ENCODE data around the gene R3HDML. TPM values are rescaled to one million over a fixed set of nuclear protein-coding genes. Genes with fewer than 3 reads are reported as not detected.

R3HDML gene
- total RNA-seq (2013): not detected
- polyA plus RNA-seq (not detected), polyA minus RNA-seq (not detected in 2 replicates), total RNA-seq (0 to 0.05 (median 0) reads per million in 11 experiments)

GRCh38 chr20:44336725-44337380 is at the start of gene R3HDML:
TSS of gene R3HDML (plus strand) at chr20:44337043. CDS start at chr20:44337158, 115 bp downstream.
- no peaks in the 10 kb centered on the region for H3K9me3 Mint-ChIP-seq
- H3K4me1 ChIP-seq (ENCODE audit: control insufficient read depth in 1 of 2, insufficient read depth in 2 of 2, low read length in 2 of 2): no peaks in the 10 kb centered on the region
- H3K79me2 ChIP-seq (ENCODE audit: insufficient read depth, low read length): no peaks in the 10 kb centered on the region
- no peak within 1 kb of the TSS for H3K9ac ChIP-seq (ENCODE audit: insufficient read depth, low read length, poor library complexity, severe bottlenecking)
- H3K4me1 Mint-ChIP-seq: no peaks in the 10 kb centered on the region
- WGBS (ENCODE audit: insufficient coverage): 94% methylated on average over 16 of the region's 16 CpGs
- H3K27ac Mint-ChIP-seq: no peak within 1 kb of the TSS
- H3K27me3 ChIP-seq (ENCODE audit: control insufficient read depth in 2 of 2, insufficient read depth in 2 of 2, low read length in 2 of 2): peaks cover 0 to 2% of the 10 kb centered on the region in 2 donors
- H3K36me3 Mint-ChIP-seq: no peaks in the 10 kb centered on the region
- peaks cover 4 to 17% (median 15%) of the 10 kb centered on the region in 3 donors for H3K27me3 Mint-ChIP-seq (ENCODE audit: low read depth in 3 of 3)
- no peaks in the 10 kb centered on the region for H4K20me1 ChIP-seq (ENCODE audit: insufficient read depth, low read length)
- no peak within 1 kb of the TSS for H3K4me3 Mint-ChIP-seq
- no peak for TF ChIP-seq CTCF (IDR thresholded peaks at IDR 0.05)
- intact Hi-C loops (cut with micrococcal nuclease): no loop called here
- H3K36me3 ChIP-seq (replicated peaks in 1 of 2; ENCODE audit: control insufficient read depth in 1 of 2, insufficient read depth in 2 of 2, low read length in 2 of 2): no peaks in the 10 kb centered on the region
- no peak within 1 kb of the TSS for H3K27ac ChIP-seq (ENCODE audit: low read depth in 1 of 2, low read length in 2 of 2)
- H3K9me3 ChIP-seq (replicated peaks in 1 of 2; ENCODE audit: control insufficient read depth in 1 of 2, insufficient read depth in 1 of 2, low read length in 2 of 2): no peaks in the 10 kb centered on the region
- DNase-seq: no peak
- no peak within 1 kb of the TSS for H2AFZ ChIP-seq (ENCODE audit: insufficient read depth, low read depth, low read length, poor library complexity, severe bottlenecking)
- no peak within 1 kb of the TSS for H3K4me2 ChIP-seq (replicated peaks; ENCODE audit: extremely low read depth, low read length, poor library complexity, severe bottlenecking)
- H3K4me3 ChIP-seq (replicated peaks in 1 of 3; ENCODE audit: low read depth in 2 of 3, low read length in 3 of 3): no peak within 1 kb of the TSS

GRCh38 chr20:44287272-44288097 is 49.4 kb upstream of the R3HDML start:
- Mint-ChIP-seq H3K9me3 (peaks cover 0 to 3% (median 0%) of the 10 kb centered on the region in 7 donors), H3K36me3 (peaks cover 0 to 3% of the 10 kb centered on the region in 2 donors), H3K4me3 (no peak overlapping the region), H3K27me3 (ENCODE audit: low read depth in 3 of 3) (peaks cover 0 to 1% (median 0%) of the 10 kb centered on the region in 3 donors), H3K4me1 (no peaks in the 10 kb centered on the region), H3K27ac (no peak overlapping the region)
- no peaks in the 10 kb centered on the region for H3K27me3 ChIP-seq (ENCODE audit: control insufficient read depth in 2 of 2, insufficient read depth in 2 of 2, low read length in 2 of 2)
- DNase-seq: no peak
- H3K9ac ChIP-seq (ENCODE audit: insufficient read depth, low read length, poor library complexity, severe bottlenecking): no peak overlapping the region
- H3K36me3 ChIP-seq (replicated peaks in 1 of 2; ENCODE audit: control insufficient read depth in 1 of 2, insufficient read depth in 2 of 2, low read length in 2 of 2): no peaks in the 10 kb centered on the region
- WGBS (ENCODE audit: insufficient coverage): 96% methylated on average over 4 of the region's 5 CpGs
- H3K9me3 ChIP-seq (replicated peaks in 1 of 2; ENCODE audit: control insufficient read depth in 1 of 2, insufficient read depth in 1 of 2, low read length in 2 of 2): no peaks in the 10 kb centered on the region
- H3K27ac ChIP-seq (ENCODE audit: low read depth in 1 of 2, low read length in 2 of 2): no peak overlapping the region
- no peak overlapping the region for H3K4me2 ChIP-seq (replicated peaks; ENCODE audit: extremely low read depth, low read length, poor library complexity, severe bottlenecking)
- TF ChIP-seq CTCF (IDR thresholded peaks at IDR 0.05): no peak
- intact Hi-C loops (cut with micrococcal nuclease): no loop called here
- no peaks in the 10 kb centered on the region for H3K4me1 ChIP-seq (ENCODE audit: control insufficient read depth in 1 of 2, insufficient read depth in 2 of 2, low read length in 2 of 2)
- no peaks in the 10 kb centered on the region for H4K20me1 ChIP-seq (ENCODE audit: insufficient read depth, low read length)
- no peaks in the 10 kb centered on the region for H3K79me2 ChIP-seq (ENCODE audit: insufficient read depth, low read length)
- no peak overlapping the region for H2AFZ ChIP-seq (ENCODE audit: insufficient read depth, low read depth, low read length, poor library complexity, severe bottlenecking)
- H3K4me3 ChIP-seq (replicated peaks in 1 of 3; ENCODE audit: low read depth in 2 of 3, low read length in 3 of 3): no peak overlapping the region
